ENCODE results near the gene SMIM22.

- no peak for TF ChIP-seq CTCF (IDR thresholded peaks at IDR 0.05 in 8 of 11, conservative IDR thresholded peaks at IDR 0.05 in 3 of 11)
- no peak for TF ChIP-seq POLR2AphosphoS5 (IDR thresholded peaks at IDR 0.05)
- no peak for TF ChIP-seq POLR2A (IDR thresholded peaks at IDR 0.05)
Observed at GRCh38 chr16:4754865-4755264, 40.3 kb upstream of the SMIM22 start.
